Neural progenitor cell (in vitro differentiated cells): ENCODE measurements around the gene PTGER3. TPM values are rescaled to one million over a fixed set of nuclear protein-coding genes. Genes with fewer than 3 reads are reported as not detected.

ENCODE experiments used
- DNase-seq: peaks from one replicate; pipeline ENCODE4 v3.0.0-alpha.2; 2016; ENCODE audit warnings: low spot score
- H2AFZ ChIP-seq: fragments of 200-600 bp; sonication (generic); replicated peaks from 2 replicates; pipeline ENCODE4 v1.6.1; 2016; ENCODE audit warnings: antibody characterized with exemption
- H3F3A ChIP-seq: fragments of 200-600 bp; sonication (generic); 2 replicates; pipeline ENCODE4 v1.6.1; 2016; ENCODE audit warnings: antibody characterized with exemption, low read depth
- H3K27ac ChIP-seq: fragments of 200-600 bp; sonication (generic); 2 replicates; pipeline ENCODE4 v1.5.1; 2016; ENCODE audit warnings: mild to moderate bottlenecking
- H3K27me3 ChIP-seq: fragments of 200-600 bp; sonication (generic); 2 replicates; pipeline ENCODE4 v1.6.1; 2016; ENCODE audit warnings: mild to moderate bottlenecking, moderate library complexity
- H3K36me3 ChIP-seq: fragments of 200-600 bp; sonication (generic); 2 replicates; pipeline ENCODE4 v1.5.1; 2016
- H3K4me1 ChIP-seq: fragments of 200-600 bp; sonication (generic); 2 replicates; pipeline ENCODE4 v1.6.1; 2016; ENCODE audit warnings: mixed run types
- H3K4me2 ChIP-seq: fragments of 200-600 bp; sonication (generic); 2 replicates; pipeline ENCODE4 v1.6.1; 2016
- H3K4me3 ChIP-seq: fragments of 200-600 bp; sonication (generic); 2 replicates; pipeline ENCODE4 v1.5.1; 2016
- H3K79me2 ChIP-seq: fragments of 200-600 bp; sonication (generic); 2 replicates; pipeline ENCODE4 v1.6.1; 2016; ENCODE audit warnings: low read depth
- H3K9ac ChIP-seq: fragments of 200-600 bp; sonication (generic); 2 replicates; pipeline ENCODE4 v1.6.1; 2016
- H3K9me3 ChIP-seq: fragments of 200-600 bp; sonication (generic); 2 replicates; pipeline ENCODE4 v1.5.1; 2016; ENCODE audit warnings: low read depth
- H4K20me1 ChIP-seq: fragments of 200-600 bp; sonication (generic); 2 replicates; pipeline ENCODE4 v1.6.1; 2016; ENCODE audit warnings: low read depth
- H3K27ac Mint-ChIP-seq: 3 replicates; pipeline ENCODE4 v1.8.0; 2021; ENCODE audit warnings: mixed read lengths
- H3K27me3 Mint-ChIP-seq: 2 replicates; pipeline ENCODE4 v1.8.0; 2022; ENCODE audit warnings: low read depth, mild to moderate bottlenecking, inconsistent platforms, moderate library complexity, mixed read lengths; ENCODE audit not compliant: insufficient read depth
- H3K36me3 Mint-ChIP-seq: 3 replicates; pipeline ENCODE4 v1.8.0; 2021; ENCODE audit warnings: mixed read lengths
- H3K4me1 Mint-ChIP-seq: 3 replicates; pipeline ENCODE4 v1.8.0; 2021; ENCODE audit warnings: mixed read lengths
- H3K4me3 Mint-ChIP-seq: 3 replicates; pipeline ENCODE4 v1.8.0; 2021; ENCODE audit warnings: mild to moderate bottlenecking, moderate library complexity, mixed read lengths
- H3K9me3 Mint-ChIP-seq: 3 replicates; pipeline ENCODE4 v1.8.0; 2020; ENCODE audit warnings: mixed read lengths
- EZH2 ChIP-seq: fragments of 200-600 bp; sonication (generic); IDR thresholded peaks from 2 replicates; pipeline ENCODE4 v1.6.1; 2017; ENCODE audit warnings: antibody characterized with exemption, mild to moderate bottlenecking, moderate library complexity
- EZH2phosphoT487 ChIP-seq: fragments of 200-600 bp; sonication (generic); IDR thresholded peaks from 2 replicates; pipeline ENCODE4 v1.6.1; 2017; ENCODE audit warnings: antibody characterized with exemption
- microRNA counts: library from miRNA; unstranded; fragments of <30 nt; microRNA quantifications from one replicate; lab custom pipeline; 2016
- microRNA-seq: library from miRNA; unstranded; fragments of <30 nt; microRNA quantifications from one replicate; pipeline ENCODE4, GENCODE V29; 2016
- small RNA-seq: library from RNA; depleted of rRNA; stranded (forward); fragments of <200 nt; gene quantifications from one replicate; pipeline ENCODE3, GENCODE V24; 2015
- total RNA-seq: library from RNA; depleted of rRNA; stranded (reverse); fragments of >200 nt; gene quantifications from 2 replicates; pipeline ENCODE4 v1.2.3, GENCODE V29; 2015; ENCODE audit warnings: low replicate concordance
- TF ChIP-seq, protein P1 (sequence below): fragments of 200-600 bp; sonication (generic); IDR thresholded peaks from 2 replicates; pipeline ENCODE4 v1.5.1; 2017; ENCODE audit warnings: antibody characterized with exemption, mild to moderate bottlenecking

Gene PTGER3
- total RNA-seq, 1 donor from 2014 or later: 0.09 TPM

DNA sequence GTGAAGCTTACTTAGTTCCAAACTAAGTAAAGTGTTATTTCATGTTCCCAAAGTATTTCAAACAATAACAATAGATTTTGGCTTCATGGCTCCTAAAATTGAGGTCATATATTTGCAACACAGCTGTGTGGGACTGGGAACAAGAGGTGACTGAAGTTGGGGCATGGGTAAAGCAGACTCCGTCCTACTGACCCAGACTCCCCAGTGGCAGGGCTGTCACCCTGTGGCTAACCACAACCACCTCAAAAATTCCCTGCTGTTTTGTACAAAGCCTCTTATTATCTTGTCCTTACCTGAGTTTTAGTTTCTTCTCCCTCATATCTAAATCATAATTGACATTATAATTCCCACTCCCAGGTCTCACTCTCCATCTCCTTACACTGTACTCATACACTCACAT lies 117.6 kb downstream of the PTGER3 start:
- no peak for DNase-seq
- Histone ChIP-seq H2AFZ (no peak overlapping the region), H3K9ac (no peak overlapping the region), H3K27ac (no peak overlapping the region), H3K27me3 (no peaks in the 10 kb centered on the region), H3K79me2 (no peaks in the 10 kb centered on the region), H3K9me3 (no peaks in the 10 kb centered on the region), H3K4me3 (no peak overlapping the region), H3F3A (no peaks in the 10 kb centered on the region), H3K4me1 (no peaks in the 10 kb centered on the region), H3K4me2 (no peak overlapping the region), H3K36me3 (no peaks in the 10 kb centered on the region), H4K20me1 (no peaks in the 10 kb centered on the region)
- Mint-ChIP-seq H3K9me3 (no peaks in the 10 kb centered on the region), H3K4me1 (no peaks in the 10 kb centered on the region), H3K27ac (no peak overlapping the region), H3K4me3 (no peak overlapping the region), H3K36me3 (no peaks in the 10 kb centered on the region), H3K27me3 (no peaks in the 10 kb centered on the region)
- TF ChIP-seq EZH2: no peak
- no peak for TF ChIP-seq EZH2phosphoT487
- TF ChIP-seq, protein P1, sequence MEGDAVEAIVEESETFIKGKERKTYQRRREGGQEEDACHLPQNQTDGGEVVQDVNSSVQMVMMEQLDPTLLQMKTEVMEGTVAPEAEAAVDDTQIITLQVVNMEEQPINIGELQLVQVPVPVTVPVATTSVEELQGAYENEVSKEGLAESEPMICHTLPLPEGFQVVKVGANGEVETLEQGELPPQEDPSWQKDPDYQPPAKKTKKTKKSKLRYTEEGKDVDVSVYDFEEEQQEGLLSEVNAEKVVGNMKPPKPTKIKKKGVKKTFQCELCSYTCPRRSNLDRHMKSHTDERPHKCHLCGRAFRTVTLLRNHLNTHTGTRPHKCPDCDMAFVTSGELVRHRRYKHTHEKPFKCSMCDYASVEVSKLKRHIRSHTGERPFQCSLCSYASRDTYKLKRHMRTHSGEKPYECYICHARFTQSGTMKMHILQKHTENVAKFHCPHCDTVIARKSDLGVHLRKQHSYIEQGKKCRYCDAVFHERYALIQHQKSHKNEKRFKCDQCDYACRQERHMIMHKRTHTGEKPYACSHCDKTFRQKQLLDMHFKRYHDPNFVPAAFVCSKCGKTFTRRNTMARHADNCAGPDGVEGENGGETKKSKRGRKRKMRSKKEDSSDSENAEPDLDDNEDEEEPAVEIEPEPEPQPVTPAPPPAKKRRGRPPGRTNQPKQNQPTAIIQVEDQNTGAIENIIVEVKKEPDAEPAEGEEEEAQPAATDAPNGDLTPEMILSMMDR: no peak

DNA sequence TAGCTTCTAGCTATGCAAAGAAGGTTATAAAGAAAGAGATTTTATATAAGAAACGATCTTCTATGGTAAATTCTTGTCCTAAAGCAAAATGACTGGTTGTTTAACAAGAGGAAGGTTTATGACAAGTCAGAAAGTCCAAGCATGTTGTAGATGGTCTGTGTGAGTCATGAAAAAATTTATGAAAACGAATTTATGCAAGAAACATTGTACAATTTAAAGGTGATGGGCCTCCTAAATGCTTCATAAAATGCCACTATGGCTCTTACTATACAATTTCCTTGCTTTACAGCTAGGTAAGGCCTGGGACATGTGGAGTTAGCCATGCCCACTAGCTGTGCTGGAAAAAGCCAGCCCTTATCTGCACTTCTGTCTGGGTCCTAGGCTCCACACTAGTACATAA lies 125.4 kb downstream of the PTGER3 start:
- Mint-ChIP-seq H3K27me3 (no peaks in the 10 kb centered on the region), H3K36me3 (no peaks in the 10 kb centered on the region), H3K4me1 (no peaks in the 10 kb centered on the region), H3K9me3 (peaks cover 12% of the 10 kb centered on the region), H3K27ac (no peak overlapping the region), H3K4me3 (no peak overlapping the region)
- TF ChIP-seq, protein P1: no peak
- TF ChIP-seq EZH2phosphoT487 (no peak), EZH2 (no peak)
- no peak for DNase-seq
- Histone ChIP-seq H3K79me2 (no peaks in the 10 kb centered on the region), H3K36me3 (no peaks in the 10 kb centered on the region), H3K9ac (no peak overlapping the region), H3K27me3 (no peaks in the 10 kb centered on the region), H3K4me2 (no peak overlapping the region), H3K9me3 (peaks cover 18% of the 10 kb centered on the region), H3F3A (no peaks in the 10 kb centered on the region), H3K4me3 (no peak overlapping the region), H2AFZ (no peak overlapping the region), H3K27ac (no peak overlapping the region), H4K20me1 (no peaks in the 10 kb centered on the region), H3K4me1 (no peaks in the 10 kb centered on the region)

MicroRNAs encoded within 50 kb of the gene (microRNA counts, 767-probe panel; counts per million panel counts)
- microRNA hsa-miR-186-5p (lab: Ali Mortazavi, UCI): 460 counts per million, percentile 90 among the panel's probes with 10 or more counts

Small RNA genes within 50 kb of the gene (microRNA-seq; reads per million reads assigned to microRNA genes)
- gene MIR186: 127 reads per million, percentile 79 among the genes with 10 or more reads in this experiment

Small RNA genes within 50 kb of the gene (small RNA-seq; reads per million reads assigned to genes)
- 27.4 reads per million, percentile 97 among the genes with 10 or more reads in this experiment for gene MIR186

Other genes with a start within 250 kb of the PTGER3 start
- gene ZRANB2, start 33.2 kb upstream of the PTGER3 start, total RNA-seq: 82.4 and 126 TPM in 2 replicates